Measurements from ENCODE around the gene GPR137.
A peak's percentile ranks its signal among the peaks of the same experiment; 100 is the strongest.

GPR137 gene

GRCh38 chr11:64278576-64279190 lies 7.0 kb upstream of the GPR137 start:
- Mint-ChIP-seq H3K4me1 (peaks cover 8% of the 10 kb centered on the region), H3K36me3 (ENCODE audit: low read depth) (peaks cover 14% of the 10 kb centered on the region), H3K27me3 (ENCODE audit: low read depth, poor library complexity) (no peaks in the 10 kb centered on the region), H3K27ac (peak overlapping the region; percentile 19), H3K4me3 (no peak overlapping the region), H3K9me3 (no peaks in the 10 kb centered on the region)
- DNase-seq: no peak
- TF ChIP-seq CTCF (IDR thresholded peaks at IDR 0.05): no peak

- peaks cover 14% of the 10 kb centered on the region for H3K4me1 Mint-ChIP-seq
- TF ChIP-seq CTCF (IDR thresholded peaks at IDR 0.05): no peak
- no peak for DNase-seq
- no peak overlapping the region for H3K4me3 Mint-ChIP-seq
- peaks cover 14% of the 10 kb centered on the region for H3K36me3 Mint-ChIP-seq (ENCODE audit: low read depth)
- no peak overlapping the region for H3K27ac Mint-ChIP-seq
- H3K9me3 Mint-ChIP-seq: no peaks in the 10 kb centered on the region
- peaks cover 3% of the 10 kb centered on the region for H3K27me3 Mint-ChIP-seq (ENCODE audit: low read depth, poor library complexity)
These were observed 3.5 kb upstream of the GPR137 start for GRCh38 chr11:64281957-64282770.

GRCh38 chr11:64283092-64283491 lies 2.6 kb upstream of the GPR137 start:
- Mint-ChIP-seq H3K4me3 (peak overlapping the region; percentile 83), H3K9me3 (no peaks in the 10 kb centered on the region), H3K36me3 (ENCODE audit: low read depth) (peaks cover 14% of the 10 kb centered on the region), H3K27ac (peak overlapping the region; percentile 21), H3K27me3 (ENCODE audit: low read depth, poor library complexity) (peaks cover 3% of the 10 kb centered on the region), H3K4me1 (peaks cover 14% of the 10 kb centered on the region)
- DNase-seq: no peak
- TF ChIP-seq CTCF (IDR thresholded peaks at IDR 0.05): no peak

- Mint-ChIP-seq H3K4me3 (peak within 1 kb of the TSS; percentile 88), H3K27ac (peak within 1 kb of the TSS; percentile 79), H3K4me1 (peaks cover 14% of the 10 kb centered on the region), H3K36me3 (ENCODE audit: low read depth) (peaks cover 14% of the 10 kb centered on the region), H3K9me3 (no peaks in the 10 kb centered on the region), H3K27me3 (ENCODE audit: low read depth, poor library complexity) (peaks cover 9% of the 10 kb centered on the region)
- DNase-seq: peak; percentile 97
- no peak for TF ChIP-seq CTCF (IDR thresholded peaks at IDR 0.05)
These were observed 1.3 kb upstream of the GPR137 start, which contains the start of gene BAD for GRCh38 chr11:64284048-64284961. TSS of gene BAD (minus strand) at chr11:64284665. CDS start at chr11:64284368, 297 bp downstream.

GRCh38 chr11:64285885-64286800 lies 495 bp downstream of the GPR137 start:
- peaks cover 19% of the 10 kb centered on the region for H3K4me1 Mint-ChIP-seq
- DNase-seq: no peak
- no peak for TF ChIP-seq CTCF (IDR thresholded peaks at IDR 0.05)
- H3K9me3 Mint-ChIP-seq: no peaks in the 10 kb centered on the region
- H3K4me3 Mint-ChIP-seq: peak overlapping the region; percentile 82
- H3K27me3 Mint-ChIP-seq (ENCODE audit: low read depth, poor library complexity): peaks cover 28% of the 10 kb centered on the region
- H3K36me3 Mint-ChIP-seq (ENCODE audit: low read depth): peaks cover 11% of the 10 kb centered on the region
- H3K27ac Mint-ChIP-seq: no peak overlapping the region
